Trophoblast cell (in vitro differentiated cells and primary cell): Measurements from ENCODE around the gene LRG1.

Source experiments
- DNase-seq, 2 donors: peaks; one replicate each; pipeline ENCODE4 v3.0.0-alpha.2; 2016
- H2AFZ ChIP-seq: 2 replicates; pipeline ENCODE4 v1.6.1; 2013; ENCODE audit warnings: low read length, moderate library complexity, mild to moderate bottlenecking; ENCODE audit not compliant: insufficient read depth, poor library complexity
- H2AK5ac ChIP-seq: 2 replicates; pipeline ENCODE4 v1.6.1; 2013; ENCODE audit warnings: mild to moderate bottlenecking, low read length
- H2BK120ac ChIP-seq: 2 replicates; pipeline ENCODE4 v1.6.1; 2013; ENCODE audit warnings: low read length, mild to moderate bottlenecking, moderate library complexity; ENCODE audit not compliant: insufficient read depth, poor library complexity
- H2BK12ac ChIP-seq: 2 replicates; pipeline ENCODE4 v1.6.1; 2013; ENCODE audit warnings: mild to moderate bottlenecking, low read length, moderate library complexity
- H2BK5ac ChIP-seq: 2 replicates; pipeline ENCODE4 v1.6.1; 2013; ENCODE audit warnings: low read length, low read depth, moderate library complexity, mild to moderate bottlenecking; ENCODE audit not compliant: poor library complexity
- H3K14ac ChIP-seq: 2 replicates; pipeline ENCODE4 v1.6.1; 2013; ENCODE audit warnings: mild to moderate bottlenecking, low read length
- H3K18ac ChIP-seq: 2 replicates; pipeline ENCODE4 v1.6.1; 2013; ENCODE audit warnings: mild to moderate bottlenecking, low read length
- H3K23ac ChIP-seq: 2 replicates; pipeline ENCODE4 v1.6.1; 2013; ENCODE audit warnings: low read length
- H3K27ac ChIP-seq: 2 replicates; pipeline ENCODE4 v1.5.1; 2013; ENCODE audit warnings: low read depth, mild to moderate bottlenecking, inconsistent platforms, low read length, moderate library complexity
- H3K27me3 ChIP-seq: 2 replicates; pipeline ENCODE4 v1.6.1; 2013; ENCODE audit warnings: inconsistent platforms, mild to moderate bottlenecking, low read length, moderate library complexity; ENCODE audit not compliant: insufficient read depth
- H3K36me3 ChIP-seq, 2 experiments: 1 replicate in 1 of 2; 2 replicates in 1 of 2; pipeline ENCODE4 v1.6.1; 2013; ENCODE audit warnings: low read length in 2 of 2, mild to moderate bottlenecking in 2 of 2, moderate library complexity in 1 of 2; ENCODE audit not compliant: insufficient read depth in 2 of 2, control insufficient read depth in 1 of 2
- H3K4ac ChIP-seq: 2 replicates; pipeline ENCODE4 v1.6.1; 2013; ENCODE audit warnings: low read depth, mild to moderate bottlenecking, low read length, moderate library complexity
- H3K4me1 ChIP-seq, 2 experiments: 1 replicate in 1 of 2; 2 replicates in 1 of 2; pipeline ENCODE4 v1.6.1; 2013; ENCODE audit warnings: low read length in 2 of 2, mild to moderate bottlenecking in 2 of 2, moderate library complexity in 1 of 2; ENCODE audit not compliant: insufficient read depth in 2 of 2, control insufficient read depth in 1 of 2
- H3K4me2 ChIP-seq: 2 replicates; pipeline ENCODE4 v1.6.1; 2013; ENCODE audit warnings: inconsistent platforms, mild to moderate bottlenecking, low read length, moderate library complexity
- H3K4me3 ChIP-seq: 2 replicates; pipeline ENCODE4 v1.5.1; 2013; ENCODE audit warnings: mild to moderate bottlenecking, low read depth, low read length, inconsistent platforms
- H3K79me1 ChIP-seq: one replicate; pipeline ENCODE4 v1.6.1; 2013; ENCODE audit warnings: low read length
- H3K79me2 ChIP-seq: 2 replicates; pipeline ENCODE4 v1.6.1; 2013; ENCODE audit warnings: low read length, mild to moderate bottlenecking; ENCODE audit not compliant: control insufficient read depth, insufficient read depth, poor library complexity
- H3K9ac ChIP-seq: 2 replicates; pipeline ENCODE4 v1.6.1; 2013; ENCODE audit warnings: mild to moderate bottlenecking, low read length
- H3K9me3 ChIP-seq: 2 replicates; pipeline ENCODE4 v1.6.1; 2013; ENCODE audit warnings: low read depth, mild to moderate bottlenecking, control low read depth, inconsistent platforms, low read length; ENCODE audit not compliant: insufficient read depth
- H4K12ac ChIP-seq: 2 replicates; pipeline ENCODE4 v1.6.1; 2013; ENCODE audit warnings: low read depth, mild to moderate bottlenecking, low read length, moderate library complexity
- H4K8ac ChIP-seq: 2 replicates; pipeline ENCODE4 v1.6.1; 2013; ENCODE audit warnings: low read depth, mild to moderate bottlenecking, low read length, moderate library complexity
- H4K91ac ChIP-seq: one replicate; pipeline ENCODE4 v1.6.1; 2013; ENCODE audit warnings: low read depth, mild to moderate bottlenecking, low read length, moderate library complexity
- WGBS: extraction: QIAGEN DNeasy Blood & Tissue Kit; methylation state at CpG from one replicate; pipeline ENCODE4 v1.1.7; 2013; ENCODE audit warnings: missing lambda C conversion rate; ENCODE audit not compliant: insufficient read length, insufficient coverage; ENCODE audit errors: extremely low coverage; 5-methylcytosine and 5-hydroxymethylcytosine counted together

The LRG1 gene

DNA sequence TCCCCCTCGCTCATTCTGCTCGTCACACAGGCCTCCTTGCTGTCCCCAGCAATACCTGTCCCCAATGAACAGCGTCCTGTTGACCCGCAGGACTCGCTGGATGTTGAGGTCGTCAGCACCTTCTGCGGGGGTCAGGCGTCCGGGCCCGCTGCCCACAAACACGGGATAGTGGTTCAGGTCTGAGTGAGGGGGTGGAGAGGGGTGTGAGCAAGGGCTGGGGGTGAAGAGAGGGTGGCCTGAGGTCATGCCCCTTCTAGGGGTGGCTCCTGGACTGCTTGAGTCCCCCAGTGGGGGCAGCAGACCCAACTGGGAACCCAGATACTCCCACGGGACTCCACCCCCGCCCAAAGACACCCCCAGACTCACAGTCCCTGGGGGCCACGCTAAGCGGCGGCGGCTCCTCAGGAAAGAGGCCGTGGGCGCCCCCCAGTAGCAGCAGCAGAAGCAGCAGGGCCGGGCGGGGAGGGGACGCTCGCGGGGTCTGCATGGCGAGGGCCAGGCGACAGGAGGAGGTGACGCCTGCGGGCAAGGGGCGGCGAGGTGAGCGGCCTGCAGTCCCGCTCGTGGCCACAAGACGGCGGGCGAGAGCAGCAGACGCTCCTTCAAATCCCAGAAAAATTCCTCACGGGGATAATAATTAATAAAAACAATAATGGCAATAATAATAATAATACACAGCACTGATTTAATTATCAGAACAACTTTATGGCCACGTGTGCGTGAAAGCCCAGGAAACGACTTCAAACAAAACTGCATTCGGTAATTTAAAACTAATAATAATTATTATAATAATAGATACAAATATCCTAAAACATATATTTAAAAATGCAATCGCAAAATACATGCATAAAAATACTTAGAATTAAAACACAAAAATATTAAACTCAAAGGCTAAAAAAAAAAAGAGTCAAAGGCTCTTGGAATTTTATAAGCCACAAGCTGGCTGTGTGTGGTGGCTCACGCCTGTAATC is 18.4 kb upstream of the LRG1 start:
- Histone ChIP-seq H2AK5ac (no peak overlapping the region), H3K4ac (no peak overlapping the region), H3K36me3 (no peaks in the 10 kb centered on the region), H3K27ac (no peak overlapping the region), H3K9me3 (no peaks in the 10 kb centered on the region), H3K4me3 (no peak overlapping the region), H3K79me1 (no peaks in the 10 kb centered on the region), H4K91ac (no peak overlapping the region), H2BK120ac (no peak overlapping the region), H4K12ac (no peak overlapping the region), H3K27me3 (no peaks in the 10 kb centered on the region), H4K8ac (no peak overlapping the region), H3K18ac (no peak overlapping the region), H3K4me2 (no peak overlapping the region), H3K14ac (no peak overlapping the region), H3K4me1 (no peaks in the 10 kb centered on the region), H3K79me2 (no peaks in the 10 kb centered on the region), H2AFZ (no peak overlapping the region), H2BK12ac (no peak overlapping the region), H3K9ac (no peak overlapping the region), H2BK5ac (no peak overlapping the region), H3K23ac (no peak overlapping the region)
- peak in 1 of 2 donors; percentile 65 for DNase-seq
- WGBS, result no CpG with 5 or more reads among the region's 44 CpGs

DNA sequence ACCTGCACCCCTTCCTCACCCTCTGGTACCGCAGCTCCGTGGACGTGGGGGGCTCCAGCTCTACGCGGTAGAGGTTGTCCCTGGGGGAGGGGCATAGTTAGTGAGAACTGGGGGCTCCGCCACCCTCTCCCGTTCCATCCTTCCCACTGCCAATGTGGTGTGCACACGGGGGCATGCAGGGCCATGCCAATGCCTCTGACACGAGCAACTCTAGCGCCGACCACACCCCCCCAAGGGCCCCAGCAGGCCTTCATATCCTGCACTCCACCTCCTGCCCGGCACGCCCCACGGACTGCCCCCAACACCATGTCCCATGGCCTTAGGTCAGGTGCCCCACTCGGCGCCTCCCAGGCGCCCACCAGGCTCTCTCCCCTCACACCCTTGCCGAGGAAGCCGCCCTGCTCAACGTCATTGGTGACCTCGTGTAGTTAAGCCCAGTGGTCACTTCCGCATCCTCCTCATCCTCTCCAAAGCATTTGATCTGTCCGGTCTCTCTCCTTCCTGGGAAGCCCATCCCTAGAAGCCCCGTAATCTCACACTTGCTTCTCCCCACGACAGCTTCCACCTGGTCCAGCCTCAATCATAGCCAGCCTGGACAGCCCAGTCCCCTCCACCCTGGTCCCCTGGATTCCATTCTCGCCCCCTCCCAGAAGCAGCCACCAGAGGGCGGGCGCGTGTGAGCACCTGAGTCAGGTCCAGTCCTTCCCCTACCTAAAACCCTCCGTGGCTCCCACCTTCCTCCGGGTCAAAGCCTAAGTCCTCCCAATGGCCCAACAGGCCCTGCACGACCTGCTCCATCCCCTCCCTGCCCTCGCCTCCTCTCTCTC is 17.5 kb upstream of the LRG1 start:
- Histone ChIP-seq H3K27ac (no peak overlapping the region), H3K4me1 (no peaks in the 10 kb centered on the region), H4K8ac (no peak overlapping the region), H3K9ac (no peak overlapping the region), H3K27me3 (no peaks in the 10 kb centered on the region), H3K4me3 (no peak overlapping the region), H3K18ac (no peak overlapping the region), H3K79me1 (no peaks in the 10 kb centered on the region), H2BK5ac (no peak overlapping the region), H3K36me3 (no peaks in the 10 kb centered on the region), H2AFZ (no peak overlapping the region), H4K91ac (no peak overlapping the region), H3K14ac (no peak overlapping the region), H2BK120ac (no peak overlapping the region), H4K12ac (no peak overlapping the region), H2AK5ac (no peak overlapping the region), H3K23ac (no peak overlapping the region), H3K79me2 (no peaks in the 10 kb centered on the region), H3K4ac (no peak overlapping the region), H2BK12ac (no peak overlapping the region), H3K4me2 (no peak overlapping the region), H3K9me3 (no peaks in the 10 kb centered on the region)
- WGBS, result no CpG with 5 or more reads among the region's 33 CpGs
- DNase-seq, result peak in 1 of 2 donors; percentile 51

DNA sequence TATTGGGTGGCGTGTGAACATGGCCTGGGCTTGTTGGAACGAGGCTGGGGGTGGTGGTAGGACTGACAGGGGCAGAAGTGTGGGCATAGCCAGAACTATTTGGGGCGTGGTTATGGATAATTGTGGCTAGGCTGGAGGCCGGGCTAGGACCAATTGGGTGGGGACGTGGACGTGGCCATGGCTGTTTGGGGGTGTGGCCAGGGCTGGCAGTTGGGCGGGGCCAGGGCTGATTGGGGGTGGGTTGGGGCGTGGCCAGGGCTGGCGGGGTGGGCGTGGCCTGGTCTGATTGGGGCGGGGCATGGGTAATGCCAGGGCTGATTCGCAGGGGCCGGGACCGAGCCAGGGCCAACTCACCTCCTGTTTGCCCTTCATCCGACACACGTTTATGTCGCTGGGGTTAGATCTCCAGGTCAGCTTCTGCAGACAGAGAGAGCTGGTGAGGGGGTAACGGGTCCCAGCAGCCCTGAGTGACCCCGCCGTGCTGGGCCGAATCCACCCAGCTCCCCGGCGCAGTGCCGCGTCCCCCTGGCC is 16.8 kb upstream of the LRG1 start:
- Histone ChIP-seq H2AK5ac (no peak overlapping the region), H4K91ac (no peak overlapping the region), H2BK12ac (no peak overlapping the region), H4K8ac (no peak overlapping the region), H3K9ac (no peak overlapping the region), H3K27ac (no peak overlapping the region), H2AFZ (no peak overlapping the region), H2BK5ac (no peak overlapping the region), H3K27me3 (no peaks in the 10 kb centered on the region), H3K18ac (no peak overlapping the region), H3K79me2 (no peaks in the 10 kb centered on the region), H3K4ac (no peak overlapping the region), H3K23ac (no peak overlapping the region), H3K4me1 (no peaks in the 10 kb centered on the region), H3K36me3 (no peaks in the 10 kb centered on the region), H2BK120ac (no peak overlapping the region), H4K12ac (no peak overlapping the region), H3K4me2 (no peak overlapping the region), H3K9me3 (no peaks in the 10 kb centered on the region), H3K14ac (no peak overlapping the region), H3K4me3 (no peak overlapping the region), H3K79me1 (no peaks in the 10 kb centered on the region)
- peak; percentile 33 to 55 for DNase-seq
- WGBS, result no CpG with 5 or more reads among the region's 25 CpGs

DNA sequence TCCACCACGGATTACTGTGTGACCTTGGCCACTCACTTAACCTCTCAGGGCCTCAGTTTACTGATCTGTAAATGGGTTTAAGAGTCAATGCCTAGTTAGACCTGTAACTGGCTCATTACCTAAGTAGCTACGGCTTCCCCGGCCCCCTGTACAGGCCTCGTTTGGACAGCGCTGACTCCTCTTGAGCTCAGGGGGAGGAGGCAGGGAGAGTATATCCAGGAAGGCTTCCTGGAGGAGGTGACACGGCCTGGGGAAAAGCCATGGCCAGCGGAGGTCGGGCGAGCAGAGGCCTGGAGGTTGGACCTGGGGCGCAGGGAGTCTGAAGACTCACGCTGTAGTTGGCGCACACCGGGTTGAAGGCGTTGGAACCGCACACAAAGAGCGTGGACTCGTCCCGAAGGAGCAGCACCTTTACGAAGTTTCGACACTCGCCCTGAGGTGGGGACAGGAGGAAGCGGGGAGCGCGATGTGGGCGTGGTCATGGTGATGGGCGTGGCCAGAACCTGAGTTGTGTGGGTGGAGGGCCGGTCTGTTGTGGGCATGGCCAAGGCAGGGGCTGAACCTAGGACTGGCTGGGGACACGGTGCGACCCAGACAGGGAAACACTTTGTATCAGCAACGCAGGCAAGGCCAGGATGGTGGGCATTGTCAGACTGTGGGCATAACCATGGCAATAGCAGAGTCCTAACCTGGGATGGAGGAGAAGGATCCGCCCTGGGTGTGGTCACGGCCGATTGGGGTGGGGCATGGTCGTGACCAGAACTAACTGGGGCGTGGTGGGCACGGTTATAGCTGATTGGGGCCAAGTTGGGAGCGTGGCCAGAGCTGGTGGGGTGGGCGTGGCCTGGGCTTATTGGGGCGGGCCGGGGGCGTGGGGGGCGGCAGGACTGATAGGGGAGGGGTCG is 16.1 kb upstream of the LRG1 start:
- Histone ChIP-seq H3K27ac (no peak overlapping the region), H3K14ac (no peak overlapping the region), H3K23ac (no peak overlapping the region), H3K79me1 (no peaks in the 10 kb centered on the region), H3K36me3 (no peaks in the 10 kb centered on the region), H3K4me2 (no peak overlapping the region), H2AK5ac (no peak overlapping the region), H3K18ac (no peak overlapping the region), H2BK12ac (no peak overlapping the region), H3K4me1 (no peaks in the 10 kb centered on the region), H2AFZ (no peak overlapping the region), H4K91ac (no peak overlapping the region), H4K12ac (no peak overlapping the region), H2BK5ac (no peak overlapping the region), H3K9ac (no peak overlapping the region), H3K79me2 (no peaks in the 10 kb centered on the region), H3K4me3 (no peak overlapping the region), H2BK120ac (no peak overlapping the region), H3K9me3 (no peaks in the 10 kb centered on the region), H4K8ac (no peak overlapping the region), H3K4ac (no peak overlapping the region), H3K27me3 (no peaks in the 10 kb centered on the region)
- WGBS, result no CpG with 5 or more reads among the region's 43 CpGs
- DNase-seq, result peak in 1 of 2 donors; percentile 44
